D341Med (cell line): Measurements from ENCODE around the gene GNA12.
A peak's percentile ranks its signal among the peaks of the same experiment; 100 is the strongest.
"Not testable (repeated sequence)": the region's sequence is repeated elsewhere in the genome, so short reads cannot be mapped to it uniquely, and the experiment has no call there.

Experiments used
- DNase-seq: peaks from one replicate; pipeline ENCODE4 v3.0.0; 2012; ENCODE audit warnings: low spot score

The GNA12 gene

DNA sequence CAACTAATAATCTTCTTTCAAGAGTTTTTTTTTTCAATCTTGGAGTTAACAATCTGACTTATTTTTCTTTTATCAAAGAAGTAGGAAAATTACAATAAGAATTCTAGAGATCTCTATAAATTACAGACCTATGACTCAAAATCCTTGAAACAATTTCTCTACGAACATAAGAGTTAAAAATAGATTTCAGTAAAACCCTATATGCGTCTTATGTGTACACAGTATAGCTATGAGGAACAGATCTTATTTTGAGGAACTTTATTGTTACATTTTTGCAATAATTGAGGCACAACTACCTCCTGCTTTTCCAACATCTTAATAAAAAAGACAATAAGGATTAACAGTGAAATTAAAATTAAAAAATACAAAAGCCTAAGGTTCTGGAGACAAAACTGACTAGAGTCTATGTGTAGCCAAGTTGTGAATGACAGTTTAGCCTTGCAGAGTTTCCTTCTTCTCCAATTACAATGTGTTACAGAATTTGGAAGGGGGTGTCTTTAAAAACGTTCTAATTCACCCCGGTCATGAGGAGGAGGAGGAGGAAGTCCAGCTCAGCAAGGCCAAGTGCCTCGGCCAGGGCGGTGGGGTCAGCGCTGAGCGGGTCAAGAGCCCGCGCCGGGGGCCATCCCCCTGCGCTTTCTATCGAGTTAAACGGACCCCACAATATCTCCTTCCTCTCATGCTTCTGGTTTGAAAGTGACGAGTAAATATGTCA, 115.6 kb downstream of the GNA12 start:
- DNase-seq = no peak

DNA sequence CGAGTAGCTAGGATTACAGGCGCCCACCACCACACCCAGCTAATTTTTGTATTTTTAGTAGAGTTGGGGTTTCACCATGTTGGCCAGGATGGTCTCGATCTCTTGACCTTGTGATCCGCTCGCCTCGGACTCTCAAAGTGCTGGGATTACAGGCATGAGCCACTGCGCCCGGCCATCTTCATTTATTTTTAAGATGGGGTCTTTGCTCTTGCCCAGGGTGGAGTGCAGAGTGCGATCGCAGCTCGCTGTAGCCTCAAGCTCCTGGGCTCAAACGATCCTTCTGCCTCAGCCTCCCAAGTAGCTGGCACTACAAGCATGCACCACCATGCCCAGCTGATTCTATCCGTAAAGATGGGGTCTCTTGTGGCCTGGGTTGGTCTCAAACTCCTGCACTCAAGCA, 116.9 kb downstream of the GNA12 start:
- not testable (repeated sequence) for DNase-seq

DNA sequence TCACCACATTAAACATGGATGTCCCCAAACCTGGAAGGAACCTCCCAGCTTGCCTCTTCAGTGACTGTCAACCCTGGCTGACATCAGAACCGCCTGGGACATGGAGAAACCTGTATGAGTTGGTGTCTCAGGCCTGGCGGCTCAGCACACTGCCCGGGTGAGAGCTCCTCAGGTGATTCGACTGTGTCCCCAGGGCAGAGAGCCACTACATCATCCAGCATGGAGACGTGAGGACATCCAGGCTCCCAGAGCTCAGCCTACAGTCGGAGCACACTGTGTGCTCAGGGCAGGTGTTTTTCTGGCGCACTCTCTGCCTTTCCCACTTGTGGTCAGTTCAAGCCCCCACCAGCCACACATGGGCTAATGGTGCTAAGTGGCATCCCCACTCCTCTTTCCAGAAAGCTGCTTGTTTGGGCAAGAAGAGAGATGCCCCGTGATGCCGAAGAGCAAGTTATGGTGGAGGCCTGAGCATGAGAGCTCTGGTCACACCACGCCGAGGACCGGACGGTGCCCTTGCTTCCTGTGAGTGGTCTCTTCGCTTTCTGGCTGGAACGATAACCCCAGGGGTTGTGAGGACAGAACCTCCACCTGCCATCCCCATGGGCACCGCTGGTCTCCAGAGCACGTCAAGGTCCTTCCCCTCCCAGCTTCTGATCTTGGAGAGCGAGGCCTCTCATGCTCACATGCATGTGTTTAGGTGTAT, 117.6 kb downstream of the GNA12 start:
- DNase-seq = no peak

DNA sequence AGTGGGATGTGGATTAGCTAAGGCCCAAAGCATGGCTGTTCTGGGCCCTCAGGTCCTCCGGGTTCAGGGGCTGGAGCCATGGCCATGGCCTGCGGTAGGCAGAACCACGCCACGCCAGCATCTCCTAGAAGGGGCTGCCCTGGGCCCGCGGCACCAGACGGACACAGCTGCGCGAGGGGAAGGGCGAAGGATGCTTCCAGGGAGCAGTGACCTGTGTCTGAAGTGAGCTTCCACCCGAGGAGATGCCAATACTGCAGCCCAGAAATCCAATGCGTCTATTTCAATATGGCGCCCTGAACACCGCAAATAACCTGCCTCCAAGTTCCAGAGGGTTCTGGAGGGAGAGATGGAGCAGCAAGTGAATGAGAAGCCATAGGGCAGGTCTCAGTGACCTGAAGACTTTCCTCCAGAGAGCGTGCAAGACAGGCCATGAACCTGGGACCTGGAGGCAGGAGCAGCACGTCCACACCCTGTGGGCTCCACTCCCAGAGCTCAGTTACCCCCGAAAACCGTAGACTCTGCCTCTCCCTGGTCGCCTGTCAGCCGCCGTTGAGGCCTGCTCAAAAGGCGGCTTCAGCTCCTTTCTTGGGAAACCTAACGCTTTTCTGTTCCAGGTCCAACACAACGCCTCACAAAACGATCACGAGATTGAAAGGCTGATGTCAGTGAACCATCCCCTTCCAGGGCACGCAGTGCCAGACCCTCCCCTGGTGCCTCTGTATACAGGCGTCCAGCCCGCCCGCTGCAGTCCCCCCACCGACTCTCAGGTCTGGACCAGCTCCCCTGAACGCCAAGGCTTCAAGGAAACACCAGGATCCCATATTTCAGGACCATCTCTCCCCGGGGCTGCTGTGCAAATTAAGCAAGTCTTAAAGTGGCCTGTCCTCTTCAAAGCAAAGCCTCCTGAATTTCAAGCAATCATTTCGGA, 118.7 kb downstream of the GNA12 start:
- DNase-seq = no peak

DNA sequence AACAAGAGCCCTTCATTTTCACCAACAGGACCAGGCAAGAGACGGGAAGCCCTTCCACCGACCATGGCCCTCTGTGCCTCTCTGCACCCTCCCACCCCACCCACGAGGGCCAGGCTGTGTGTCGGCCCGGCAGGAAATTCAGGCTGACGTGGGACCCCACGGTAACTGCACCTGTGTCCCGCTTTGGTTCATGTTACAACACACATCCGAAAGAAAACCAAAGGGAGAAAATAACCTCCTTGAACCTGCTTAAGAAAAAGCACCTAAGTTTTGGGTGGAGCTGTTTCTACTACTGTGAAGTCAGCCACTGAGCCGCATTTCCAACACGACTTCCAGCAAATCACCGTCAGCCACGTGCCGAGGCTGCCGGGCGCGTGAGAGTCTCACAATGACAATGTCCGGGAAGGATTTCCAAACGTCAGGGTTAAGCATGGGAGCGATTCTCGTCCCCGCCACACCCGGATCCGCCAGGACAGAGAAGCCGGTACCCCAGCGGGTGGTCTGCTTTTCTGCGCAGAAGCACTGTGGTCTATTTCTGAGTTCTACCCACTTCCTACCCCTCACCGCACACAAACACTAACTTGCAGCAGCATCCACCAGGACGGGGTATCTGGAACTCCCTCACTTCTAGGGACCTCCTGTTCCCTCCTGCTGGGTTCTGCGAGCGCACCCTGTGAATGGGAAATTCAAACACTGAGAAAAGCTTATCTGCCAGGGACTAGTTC, 119.5 kb downstream of the GNA12 start:
- DNase-seq = no peak

DNA sequence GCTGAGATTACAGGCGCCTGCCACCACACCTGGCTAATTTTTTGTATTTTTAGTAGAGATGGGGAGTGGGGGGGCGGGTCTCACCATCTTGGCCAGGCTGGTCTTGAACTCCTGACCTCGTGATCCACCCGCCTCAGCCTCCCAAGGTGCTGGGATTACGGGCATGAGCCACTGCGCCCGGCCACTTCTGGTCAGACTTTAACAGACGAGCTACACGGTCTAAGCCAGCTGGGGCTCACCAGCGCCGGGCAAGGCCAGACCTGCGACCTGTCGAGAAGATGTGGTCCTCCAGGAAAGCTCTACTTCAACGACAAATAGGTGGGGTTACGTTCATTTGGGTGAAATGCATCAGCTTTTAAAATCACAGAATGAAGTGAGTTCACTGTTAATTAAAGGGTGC, 120.1 kb downstream of the GNA12 start:
- DNase-seq = not testable (repeated sequence)

DNA sequence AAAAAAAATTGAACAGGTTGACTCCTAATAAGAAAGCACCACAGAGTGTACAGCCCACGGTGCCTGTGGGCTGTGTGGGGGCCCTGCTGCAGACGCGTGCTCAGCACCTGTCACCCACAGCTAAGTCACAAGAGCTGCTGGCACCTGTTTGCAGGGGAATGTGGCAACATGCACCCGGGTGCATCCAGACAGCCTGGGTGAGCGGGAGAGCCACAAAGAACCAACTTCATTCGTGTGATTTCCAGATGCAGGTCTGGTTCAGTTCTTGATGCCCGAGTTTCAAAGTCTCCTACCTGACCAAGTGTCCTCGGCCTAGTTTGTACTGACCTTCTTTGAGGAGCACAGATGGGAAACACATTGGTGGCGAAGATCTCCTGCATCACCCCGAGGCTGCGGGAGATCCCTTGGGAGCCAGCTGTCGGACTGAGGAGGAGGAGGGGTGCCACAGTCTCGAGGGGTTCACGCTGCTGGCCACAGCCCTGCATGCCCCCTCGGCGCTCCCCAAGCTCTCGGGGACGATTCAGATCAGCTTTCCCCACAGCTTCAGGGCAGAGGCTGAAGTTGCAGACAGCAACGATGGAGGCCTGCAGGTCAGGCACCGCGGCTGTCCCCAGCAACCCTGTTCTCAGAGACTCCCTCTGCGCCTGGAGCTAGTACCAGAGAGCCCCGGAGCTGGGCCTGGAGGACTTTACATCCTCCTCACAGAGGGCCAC, 120.8 kb downstream of the GNA12 start:
- no peak for DNase-seq

DNA sequence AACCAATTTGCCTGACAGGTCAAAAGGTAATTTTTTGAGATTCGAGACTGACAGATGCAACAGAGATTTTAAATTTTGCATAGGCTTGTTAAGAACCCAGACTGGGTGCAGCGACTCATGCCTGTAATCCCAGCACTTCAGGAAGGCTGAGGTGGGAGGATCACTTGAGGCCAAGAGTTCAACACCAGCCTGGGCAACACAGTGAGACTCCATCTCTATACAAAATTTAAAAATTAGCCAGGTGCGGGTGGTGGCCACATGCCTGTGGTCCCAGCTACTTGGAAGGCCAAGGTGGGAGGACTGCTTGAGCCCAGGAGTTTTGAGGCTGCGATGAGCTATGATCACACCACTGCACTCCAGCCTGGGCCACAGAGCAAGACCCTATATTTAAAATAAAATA, 121.5 kb downstream of the GNA12 start:
- no peak for DNase-seq

DNA sequence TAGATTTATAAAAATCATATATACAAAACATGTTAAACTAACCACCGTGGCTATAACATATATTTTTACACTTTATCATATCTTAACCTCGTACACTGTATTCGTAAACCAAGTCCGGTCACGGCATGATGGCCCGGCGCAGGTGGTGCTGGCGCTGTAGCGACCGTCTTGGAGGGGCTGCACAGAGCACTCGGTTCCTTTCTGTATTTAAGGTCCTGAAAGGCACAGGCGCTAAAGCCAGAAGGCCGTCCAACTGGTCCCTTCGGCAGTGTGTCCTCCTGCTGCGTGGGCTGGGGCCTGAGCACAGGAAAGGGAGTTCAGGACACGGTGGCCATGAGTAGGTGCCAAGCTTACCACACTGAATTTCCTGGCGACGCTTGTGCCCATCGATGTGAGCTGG, 122.3 kb downstream of the GNA12 start:
- DNase-seq = peak; percentile 12

DNA sequence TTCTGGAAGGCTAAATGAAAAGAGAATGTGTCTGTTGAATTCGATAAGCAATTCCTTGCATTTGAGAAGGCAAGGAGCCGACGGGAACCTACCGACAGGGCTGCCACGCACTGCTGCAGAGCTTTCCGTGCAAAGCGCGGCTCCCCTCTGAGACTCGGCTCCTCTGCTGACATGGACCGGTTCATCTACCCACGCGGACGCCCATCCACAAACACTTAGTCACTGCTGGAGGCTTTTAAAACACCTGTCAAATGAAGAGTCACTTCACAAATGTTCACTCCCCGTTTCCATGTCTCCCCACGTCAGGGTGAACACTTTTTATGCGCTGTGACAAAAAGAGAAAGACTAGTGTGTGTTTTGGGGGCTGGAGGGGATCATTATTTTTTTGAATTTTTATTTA, 124.1 kb downstream of the GNA12 start:
- DNase-seq = peak; percentile 27

DNA sequence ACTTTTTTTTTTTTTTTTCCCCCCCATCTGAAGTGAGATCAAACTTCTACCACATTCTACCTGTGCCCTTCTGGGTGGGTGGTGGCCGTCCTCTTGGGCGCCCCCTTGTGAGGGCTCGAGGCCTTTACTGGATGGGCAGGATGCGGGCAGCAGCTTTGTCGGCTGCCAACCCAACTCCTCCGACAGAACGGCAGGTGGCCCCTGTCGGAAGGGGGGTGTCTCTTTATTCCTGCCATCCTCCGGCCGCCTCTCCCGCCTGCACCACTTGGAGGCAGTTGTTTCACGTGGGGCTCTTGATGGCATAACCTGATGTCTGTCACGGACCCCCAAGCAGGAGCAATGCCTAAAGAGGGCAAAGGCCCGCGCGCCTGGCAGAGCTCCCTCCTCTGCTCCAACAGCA, 125.1 kb downstream of the GNA12 start:
- DNase-seq = peak; percentile 86

DNA sequence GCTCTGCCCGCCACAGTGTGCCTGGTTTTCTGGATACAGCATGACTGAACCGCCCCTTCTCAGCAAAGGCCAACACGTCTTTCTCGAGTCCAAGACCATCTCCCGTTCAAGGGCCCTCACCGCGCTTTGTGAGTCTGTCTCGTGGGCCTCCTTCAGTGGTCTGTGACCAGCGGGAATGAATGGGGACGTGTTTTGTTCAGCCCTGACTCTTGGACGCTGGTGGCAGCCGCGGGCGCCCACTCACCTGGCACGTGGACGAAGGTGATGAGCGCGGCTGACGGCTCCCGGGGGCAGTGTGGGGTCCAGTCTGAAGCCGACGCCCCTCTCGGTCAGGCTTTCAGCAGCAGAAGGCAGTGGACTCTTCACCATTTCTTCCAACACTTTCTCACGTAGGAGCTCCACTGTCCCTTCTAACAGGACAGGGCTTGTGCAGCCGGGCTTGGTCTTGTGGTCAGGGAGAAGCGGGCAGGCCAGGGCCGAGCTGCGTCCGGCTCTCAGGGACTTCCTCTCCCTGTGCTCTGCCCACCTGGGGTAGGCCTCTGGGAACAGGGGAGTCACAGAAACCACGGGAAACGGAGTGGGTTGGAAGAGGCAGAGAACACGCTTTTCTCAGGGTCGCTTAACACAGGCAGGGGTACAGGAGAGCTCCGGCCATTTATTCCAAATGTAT, 125.7 kb downstream of the GNA12 start:
- DNase-seq = no peak

DNA sequence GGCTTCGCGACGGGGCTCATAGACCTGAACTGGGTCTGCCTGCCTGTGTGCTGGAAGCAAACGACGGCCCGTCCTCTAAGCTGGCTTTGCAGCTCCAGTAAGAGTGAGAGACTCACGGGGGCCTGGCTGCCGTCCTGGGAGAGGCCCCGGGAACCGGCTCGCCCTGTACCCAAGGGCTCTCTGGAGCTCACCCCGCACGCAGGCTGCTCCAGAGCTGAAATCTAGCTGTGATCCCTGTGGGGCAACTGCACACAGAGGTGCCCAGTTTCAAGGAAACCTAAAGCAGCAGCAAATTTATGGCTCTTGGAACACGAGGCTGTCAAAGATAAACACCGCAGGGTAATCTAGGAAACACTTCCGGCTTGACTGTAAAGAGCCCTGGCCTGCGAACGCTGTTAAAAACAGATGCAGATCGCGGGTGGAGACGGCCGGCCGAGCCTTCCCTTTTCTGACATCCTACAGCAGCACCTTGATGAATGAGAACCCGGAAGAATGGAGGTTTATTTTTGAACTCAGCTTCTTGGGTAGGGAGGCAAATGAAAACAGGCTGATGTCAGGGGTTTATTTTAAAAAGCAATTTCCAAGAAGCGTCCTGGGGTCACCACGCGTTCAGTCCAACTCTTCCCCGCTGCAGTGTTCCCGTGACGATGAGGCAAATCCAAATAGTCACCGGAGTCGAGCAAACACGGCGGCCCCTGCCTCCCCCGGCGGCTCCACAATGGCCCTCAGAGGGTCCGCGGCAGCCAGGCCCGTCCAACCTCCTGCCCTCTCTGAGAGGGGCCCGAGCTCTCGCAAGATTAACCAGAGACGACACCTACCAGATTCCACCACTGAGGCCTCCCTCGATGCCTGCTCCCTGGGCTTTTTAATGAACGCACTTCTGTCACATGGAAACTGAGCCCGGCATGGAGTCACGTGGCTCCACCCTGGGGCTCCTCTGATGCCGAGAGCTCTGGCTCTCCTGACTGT, 126.5 kb downstream of the GNA12 start:
- DNase-seq = no peak

DNA sequence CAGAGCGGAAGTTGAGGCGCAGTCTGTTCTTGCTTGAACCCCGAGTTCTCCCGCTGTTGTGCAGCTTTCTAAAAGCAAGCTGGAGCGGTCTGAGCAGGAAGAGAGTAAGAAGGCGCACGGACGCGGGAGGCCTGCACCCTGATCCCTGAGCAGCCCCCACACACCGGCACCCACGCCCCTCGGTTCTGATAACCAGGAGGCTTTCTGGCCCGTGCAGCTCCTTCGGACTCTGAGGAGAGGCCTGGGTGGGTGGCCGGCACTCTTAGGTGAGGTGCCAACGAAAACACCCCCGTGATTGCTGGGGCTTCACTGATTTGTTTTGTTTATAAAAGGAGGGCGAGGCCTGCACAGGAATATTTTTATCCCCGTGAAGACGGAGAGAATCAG, 127.2 kb downstream of the GNA12 start:
- DNase-seq = no peak

DNA sequence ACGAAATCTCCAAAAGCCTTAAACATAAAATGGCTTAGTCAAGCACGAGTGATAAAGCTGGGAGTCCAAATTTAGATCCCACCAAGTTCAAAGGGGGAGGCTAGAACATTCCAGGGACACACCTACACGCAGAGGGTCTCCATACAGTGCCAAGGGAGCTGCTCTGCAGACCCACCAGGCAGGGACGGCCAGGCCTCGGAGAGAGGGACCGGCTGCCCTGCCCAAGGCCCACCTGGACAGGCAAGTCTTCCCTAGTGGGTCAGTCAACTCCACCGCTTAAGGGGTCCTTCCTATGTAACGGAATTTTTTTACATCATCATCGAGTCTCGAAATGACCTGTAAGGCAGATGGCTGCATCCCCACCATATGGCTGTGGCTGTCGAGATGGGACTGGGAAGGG, 127.6 kb downstream of the GNA12 start:
- no peak for DNase-seq

DNA sequence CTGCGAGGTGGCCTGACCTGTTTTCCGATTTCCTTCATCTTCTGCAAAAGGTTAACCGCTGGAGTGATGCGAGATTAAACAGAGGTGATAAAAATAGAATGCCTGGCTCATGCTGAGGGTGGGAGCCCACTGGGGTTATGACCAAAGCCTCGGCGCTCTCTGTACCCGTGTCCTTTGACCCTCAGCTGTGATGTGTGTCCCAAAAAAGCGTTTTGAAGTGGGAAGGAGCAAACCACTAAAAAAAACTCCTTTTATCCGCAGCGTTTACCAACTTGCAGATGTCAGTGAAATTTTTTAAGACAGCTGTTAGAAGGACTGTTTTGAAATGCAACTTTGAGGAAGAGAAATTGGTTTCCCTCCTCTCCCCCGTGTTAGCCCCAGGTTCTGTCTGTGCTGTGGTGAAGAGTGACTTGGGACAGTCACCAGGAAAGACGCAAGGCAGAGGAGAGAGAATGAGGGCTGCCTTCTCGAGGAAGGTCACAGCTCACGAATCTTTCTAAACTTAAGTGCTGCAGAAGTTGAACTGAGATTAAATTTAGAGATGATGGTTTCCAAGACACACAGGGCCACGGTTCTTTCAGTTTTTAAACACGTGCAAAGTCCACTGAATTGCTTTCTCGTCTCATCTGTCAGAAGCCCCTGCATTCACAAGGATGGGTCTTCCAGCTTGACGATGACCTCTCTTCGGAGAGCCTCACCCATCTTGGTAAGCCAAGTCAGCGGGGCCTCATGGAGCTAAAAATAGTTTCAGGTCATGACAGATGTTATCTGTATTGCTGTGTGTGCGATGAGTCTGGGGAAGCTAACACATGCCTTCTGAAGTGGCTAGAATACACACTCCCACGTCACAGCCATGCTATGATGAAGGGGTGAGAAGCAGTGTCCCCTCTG, 128.5 kb downstream of the GNA12 start:
- DNase-seq = no peak

DNA sequence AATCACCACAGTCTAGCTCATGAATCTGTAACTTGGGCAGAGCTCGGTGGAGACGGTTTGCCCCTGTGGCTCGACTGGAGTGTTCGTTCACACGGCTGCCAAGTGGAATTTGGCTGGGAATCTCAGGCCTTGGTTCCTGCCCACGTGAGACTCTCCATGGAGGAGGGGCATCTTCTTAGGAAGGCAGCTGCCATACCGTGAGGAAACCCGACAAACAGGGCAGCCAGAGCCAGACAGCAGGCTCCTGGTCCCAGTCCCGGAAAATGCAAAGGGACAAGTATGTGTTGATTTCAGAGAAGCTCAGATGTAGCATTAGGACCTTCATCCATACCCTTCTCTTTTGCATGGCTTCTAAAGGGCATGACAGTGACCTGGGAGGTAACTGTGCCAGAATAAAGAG, 129.5 kb downstream of the GNA12 start:
- no peak for DNase-seq

DNA sequence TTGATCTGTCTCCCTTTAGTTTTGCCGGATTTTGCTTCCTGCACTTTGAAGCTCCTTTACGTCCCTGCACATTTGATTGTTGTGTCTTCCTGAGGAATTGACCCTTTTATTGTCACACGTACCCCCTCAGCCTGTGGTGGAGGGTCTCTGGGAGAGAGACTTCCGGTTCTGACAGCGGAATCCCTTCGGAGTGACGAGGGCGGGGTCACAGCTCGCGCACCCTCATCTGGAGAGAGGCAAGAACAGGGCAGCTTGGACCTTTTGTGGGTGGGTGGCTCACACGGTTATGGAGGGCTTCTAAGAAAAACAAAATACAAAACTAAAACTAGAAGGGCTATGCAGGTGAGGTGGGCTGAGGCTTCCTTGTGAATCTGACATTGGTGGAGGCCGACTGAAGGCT, 130.1 kb downstream of the GNA12 start:
- DNase-seq = no peak

DNA sequence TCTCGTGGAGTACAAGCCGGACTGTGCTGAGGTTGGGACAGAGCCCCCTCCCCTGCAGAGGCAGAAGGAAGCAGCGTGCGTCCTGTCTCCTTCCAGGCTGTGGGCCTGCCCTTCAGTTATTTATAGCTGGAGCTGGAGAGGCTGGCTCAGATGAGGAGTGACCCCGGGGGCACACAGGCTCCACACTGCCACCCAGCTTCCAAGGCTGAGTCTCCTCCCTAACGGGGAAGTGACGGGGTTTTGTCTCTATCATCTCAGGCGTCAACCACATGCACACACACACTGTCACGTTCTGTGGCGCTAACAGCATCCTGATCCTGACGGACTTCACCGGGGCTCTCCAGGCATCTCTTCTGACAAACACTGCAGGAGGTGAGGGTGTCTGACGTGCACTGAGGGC, 130.7 kb downstream of the GNA12 start:
- DNase-seq = no peak
